C4-2B (cell line): ENCODE data around the gene TAF11.

Experiments
- ZFX ChIP-seq: fragments of 450-650 bp; IDR thresholded peaks from 2 replicates; pipeline ENCODE4 v1.6.1; 2017
- TF ChIP-seq, protein P1 (sequence below): fragments of 450-650 bp; conservative IDR thresholded peaks from 2 replicates; pipeline ENCODE4 v1.5.1; 2017; ENCODE audit warnings: mild to moderate bottlenecking

DNA sequence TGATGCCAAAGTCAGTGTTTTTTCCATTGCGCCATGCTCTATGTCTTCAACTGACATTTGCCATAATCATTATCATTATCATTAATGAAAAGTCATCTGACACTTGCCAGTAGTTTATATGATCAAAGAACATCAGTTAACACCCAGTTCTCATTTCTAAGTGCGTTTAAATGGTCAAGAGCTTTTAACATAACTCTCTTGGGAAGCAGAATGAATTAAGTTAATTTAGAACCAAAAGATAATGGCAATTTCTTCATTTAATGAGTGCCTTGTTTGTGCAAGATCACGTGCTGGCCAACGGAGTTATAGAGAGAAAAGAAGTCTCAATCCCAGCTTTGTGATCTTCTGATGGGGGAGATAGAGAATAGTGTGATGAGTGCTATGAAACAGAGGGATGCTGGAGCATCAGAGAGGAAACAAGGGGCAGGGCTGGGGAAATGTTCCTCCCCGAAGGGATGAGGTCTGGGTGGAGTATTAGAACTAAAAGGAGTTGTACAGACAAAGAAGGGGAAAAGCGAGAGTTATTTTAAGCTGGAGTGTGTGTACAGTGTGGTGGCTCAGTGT, 21.6 kb upstream of the TAF11 start:
- TF ChIP-seq, protein P1, sequence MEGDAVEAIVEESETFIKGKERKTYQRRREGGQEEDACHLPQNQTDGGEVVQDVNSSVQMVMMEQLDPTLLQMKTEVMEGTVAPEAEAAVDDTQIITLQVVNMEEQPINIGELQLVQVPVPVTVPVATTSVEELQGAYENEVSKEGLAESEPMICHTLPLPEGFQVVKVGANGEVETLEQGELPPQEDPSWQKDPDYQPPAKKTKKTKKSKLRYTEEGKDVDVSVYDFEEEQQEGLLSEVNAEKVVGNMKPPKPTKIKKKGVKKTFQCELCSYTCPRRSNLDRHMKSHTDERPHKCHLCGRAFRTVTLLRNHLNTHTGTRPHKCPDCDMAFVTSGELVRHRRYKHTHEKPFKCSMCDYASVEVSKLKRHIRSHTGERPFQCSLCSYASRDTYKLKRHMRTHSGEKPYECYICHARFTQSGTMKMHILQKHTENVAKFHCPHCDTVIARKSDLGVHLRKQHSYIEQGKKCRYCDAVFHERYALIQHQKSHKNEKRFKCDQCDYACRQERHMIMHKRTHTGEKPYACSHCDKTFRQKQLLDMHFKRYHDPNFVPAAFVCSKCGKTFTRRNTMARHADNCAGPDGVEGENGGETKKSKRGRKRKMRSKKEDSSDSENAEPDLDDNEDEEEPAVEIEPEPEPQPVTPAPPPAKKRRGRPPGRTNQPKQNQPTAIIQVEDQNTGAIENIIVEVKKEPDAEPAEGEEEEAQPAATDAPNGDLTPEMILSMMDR, result no peak
- no peak for TF ChIP-seq ZFX
